ENCODE results near the gene ATP6V0E2. TPM values are rescaled to one million over a fixed set of nuclear protein-coding genes. Genes with fewer than 3 reads are reported as not detected.
A peak's percentile ranks its signal among the peaks of the same experiment; 100 is the strongest.
"Not testable (repeated sequence)": the region's sequence is repeated elsewhere in the genome, so short reads cannot be mapped to it uniquely, and the experiment has no call there.

Gene ATP6V0E2
- 10 to 100 TPM; 31.8 to 32.4 TPM for total RNA-seq

DNA sequence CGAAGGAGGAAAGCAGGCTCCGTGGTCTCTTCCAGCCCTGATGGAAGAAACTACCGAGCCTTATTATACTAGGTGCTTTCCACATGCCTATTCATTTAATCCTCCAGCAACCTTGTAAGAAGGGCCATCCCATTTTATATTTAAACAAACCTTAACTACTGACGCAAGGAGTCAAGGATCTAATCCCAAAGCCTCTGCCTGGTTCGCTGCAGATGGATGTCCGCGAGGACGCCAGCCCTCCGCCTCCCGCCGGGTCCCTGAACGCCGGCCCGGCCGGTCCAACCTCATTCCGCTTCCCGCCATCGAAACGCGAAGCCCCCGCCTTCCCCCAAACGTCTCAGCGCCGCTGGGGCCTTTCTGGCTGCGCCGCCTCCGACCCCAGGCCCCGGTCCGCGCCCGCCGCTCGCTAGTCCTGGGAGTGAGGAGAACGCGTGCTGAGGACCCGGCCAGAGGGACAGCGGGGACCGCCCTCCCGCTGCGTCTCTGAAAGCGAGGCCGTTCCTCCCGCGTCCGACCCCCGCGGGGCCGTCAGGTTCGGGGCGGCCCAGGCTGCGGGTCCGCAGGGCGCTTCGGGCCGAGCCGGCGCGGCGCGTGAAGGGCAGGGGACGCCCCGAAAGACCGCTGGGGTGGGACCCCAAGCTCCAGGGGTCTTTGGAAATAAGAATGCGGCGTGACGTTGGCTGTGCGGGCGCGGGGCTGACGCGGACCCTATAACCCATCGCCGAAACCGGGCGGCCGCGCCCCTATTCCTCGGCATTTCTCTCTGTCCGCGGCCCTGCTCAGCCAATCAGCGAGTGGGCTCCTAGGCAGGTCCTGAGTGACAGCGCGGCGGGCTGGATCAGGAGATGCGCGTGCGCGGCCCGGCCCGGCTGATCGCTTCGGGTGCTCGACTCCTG, at the start of gene ATP6V0E2:
ATP6V0E2 (plus strand) TSS at position 896 of the 896 bp plus-strand sequence. CDS start 97 bp downstream, outside the sequence.
- Mint-ChIP-seq H3K4me3 (peak within 1 kb of the TSS; percentile 83), H3K9me3 (no peaks in the 10 kb centered on the region), H3K4me1 (ENCODE audit: low read depth) (peaks cover 72% of the 10 kb centered on the region), H3K27me3 (ENCODE audit: low read depth) (no peaks in the 10 kb centered on the region), H3K27ac (peak within 1 kb of the TSS; percentile 88), H3K36me3 (ENCODE audit: low read depth) (peaks cover 13% of the 10 kb centered on the region)
- DNase-seq: peak; percentile 94
- intact Hi-C loops (cut with micrococcal nuclease): loop anchor here (1.0 to 10.0 kb wide), 7 partner anchors 8 to 1211 kb away; partner anchors contain the start of genes AGAP3, FASTK, TMUB1 and ZNF862
- CTCF ChIA-PET: no interaction called here

GRCh38 chr7:149824301-149824741, 49.4 kb upstream of the ATP6V0E2 start:
- H3K4me1 Mint-ChIP-seq (ENCODE audit: low read depth): no peaks in the 10 kb centered on the region
- intact Hi-C loops (cut with micrococcal nuclease): no loop called here
- H3K27ac Mint-ChIP-seq: no peak overlapping the region
- CTCF ChIA-PET: no interaction called here
- no peaks in the 10 kb centered on the region for H3K36me3 Mint-ChIP-seq (ENCODE audit: low read depth)
- no peak overlapping the region for H3K4me3 Mint-ChIP-seq
- no peak for DNase-seq
- no peaks in the 10 kb centered on the region for H3K27me3 Mint-ChIP-seq (ENCODE audit: low read depth)
- no peaks in the 10 kb centered on the region for H3K9me3 Mint-ChIP-seq

- Mint-ChIP-seq H3K4me3 (no peak overlapping the region), H3K9me3 (no peaks in the 10 kb centered on the region), H3K27me3 (ENCODE audit: low read depth) (no peaks in the 10 kb centered on the region), H3K36me3 (ENCODE audit: low read depth) (no peaks in the 10 kb centered on the region), H3K4me1 (ENCODE audit: low read depth) (no peaks in the 10 kb centered on the region), H3K27ac (no peak overlapping the region)
- CTCF ChIA-PET: interaction anchor here (1.0 to 1.1 kb wide), 2 partner anchors 9 to 85 kb away, joined by 3 read pairs; no protein-coding TSS in a partner anchor
- DNase-seq: no peak
- intact Hi-C loops (cut with micrococcal nuclease): no loop called here
Observed at GRCh38 chr7:149824748-149825566, 48.8 kb upstream of the ATP6V0E2 start.

DNA sequence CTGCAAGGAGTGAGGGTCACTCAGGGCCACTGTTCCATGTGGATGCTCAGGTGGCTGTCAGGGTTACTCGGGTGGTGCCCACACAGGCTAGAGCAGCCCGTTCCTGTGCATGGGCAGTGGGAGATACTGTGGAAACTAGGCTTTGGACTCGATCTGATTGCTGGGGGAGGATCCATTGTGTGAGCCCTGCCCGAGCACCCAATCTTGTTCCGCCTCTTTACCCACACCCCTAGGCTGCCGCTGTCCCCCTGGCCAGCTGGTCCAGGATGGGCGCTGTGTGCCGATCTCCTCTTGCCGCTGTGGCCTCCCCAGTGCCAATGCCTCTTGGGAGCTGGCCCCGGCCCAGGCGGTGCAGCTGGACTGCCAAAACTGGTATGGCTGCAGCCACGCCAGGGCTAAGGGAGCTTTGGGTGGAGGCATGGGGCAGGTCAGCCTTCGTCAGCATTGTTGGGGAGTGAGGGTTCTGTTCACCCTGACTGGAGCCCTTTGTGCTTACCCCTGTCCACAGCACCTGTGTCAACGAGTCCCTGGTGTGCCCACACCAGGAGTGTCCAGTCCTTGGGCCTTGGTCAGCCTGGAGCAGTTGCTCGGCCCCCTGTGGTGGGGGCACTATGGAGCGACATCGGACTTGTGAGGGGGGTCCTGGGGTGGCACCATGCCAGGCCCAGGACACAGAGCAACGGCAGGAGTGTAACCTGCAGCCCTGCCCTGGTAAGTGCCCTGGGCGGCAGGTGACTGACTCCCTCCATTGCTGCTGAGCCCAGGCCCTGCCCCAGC, 48.0 kb upstream of the ATP6V0E2 start:
- Mint-ChIP-seq H3K27ac (no peak overlapping the region), H3K4me1 (ENCODE audit: low read depth) (no peaks in the 10 kb centered on the region), H3K36me3 (ENCODE audit: low read depth) (no peaks in the 10 kb centered on the region), H3K27me3 (ENCODE audit: low read depth) (no peaks in the 10 kb centered on the region), H3K4me3 (no peak overlapping the region), H3K9me3 (no peaks in the 10 kb centered on the region)
- no peak for DNase-seq
- intact Hi-C loops (cut with micrococcal nuclease): no loop called here
- CTCF ChIA-PET: interaction anchor here (1.0 to 1.1 kb wide), 2 partner anchors 10 to 85 kb away, joined by 3 read pairs; no protein-coding TSS in a partner anchor

- CTCF ChIA-PET: interaction anchor here (1.0 to 1.1 kb wide), 2 partner anchors 11 to 86 kb away, joined by 3 read pairs; no protein-coding TSS in a partner anchor
Observed at GRCh38 chr7:149826344-149827088, 47.3 kb upstream of the ATP6V0E2 start.

DNA sequence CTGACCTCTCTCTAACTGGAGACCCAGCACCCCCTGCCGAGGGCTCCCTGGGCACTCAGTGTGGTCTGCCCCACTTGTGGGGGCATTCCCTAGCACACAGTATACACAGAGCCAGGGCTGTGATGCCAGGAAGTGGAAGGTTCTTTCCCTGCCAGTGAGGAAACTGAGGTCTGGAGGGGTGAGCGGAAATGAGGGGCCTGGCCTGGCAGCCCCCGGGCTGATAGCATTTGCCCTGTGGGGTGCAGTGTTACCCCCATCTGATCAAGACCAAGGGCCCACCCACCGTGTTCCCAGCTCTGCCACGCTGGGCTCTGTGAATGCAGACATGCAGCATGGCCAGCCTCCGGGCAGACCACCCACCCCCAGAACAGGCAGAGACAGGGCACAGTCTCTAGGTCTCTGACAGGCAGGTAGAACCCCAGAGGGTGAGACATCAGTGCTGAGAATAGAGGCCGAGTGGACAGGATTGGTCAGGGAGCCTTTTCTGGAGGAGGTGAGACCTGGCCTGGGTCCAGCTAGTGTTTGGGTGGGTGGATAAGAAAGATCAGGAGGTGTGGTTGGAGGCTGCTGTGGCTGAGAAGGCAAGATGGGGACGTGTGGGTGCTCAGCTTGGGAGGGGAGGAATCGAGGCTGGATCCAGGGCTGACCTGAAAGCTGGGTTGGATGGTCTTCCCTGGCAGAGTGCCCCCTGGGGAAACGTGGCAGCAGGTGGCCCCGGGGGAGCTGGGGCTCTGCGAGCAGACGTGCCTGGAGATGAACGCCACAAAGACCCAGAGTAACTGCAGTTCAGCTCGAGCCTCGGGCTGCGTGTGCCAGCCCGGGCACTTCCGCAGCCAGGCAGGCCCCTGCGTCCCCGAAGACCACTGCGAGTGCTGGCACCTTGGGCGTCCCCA, 46.4 kb upstream of the ATP6V0E2 start:
- Mint-ChIP-seq H3K27me3 (ENCODE audit: low read depth) (no peaks in the 10 kb centered on the region), H3K4me3 (no peak overlapping the region), H3K4me1 (ENCODE audit: low read depth) (no peaks in the 10 kb centered on the region), H3K27ac (no peak overlapping the region), H3K9me3 (no peaks in the 10 kb centered on the region), H3K36me3 (ENCODE audit: low read depth) (no peaks in the 10 kb centered on the region)
- no peak for DNase-seq
- intact Hi-C loops (cut with micrococcal nuclease): no loop called here
- CTCF ChIA-PET: no interaction called here

More at GRCh38 chr7:149826344-149827088, 47.3 kb upstream of the ATP6V0E2 start:
- H3K36me3 Mint-ChIP-seq (ENCODE audit: low read depth): no peaks in the 10 kb centered on the region
- no peak overlapping the region for H3K27ac Mint-ChIP-seq
- no peak overlapping the region for H3K4me3 Mint-ChIP-seq
- intact Hi-C loops (cut with micrococcal nuclease): no loop called here
- no peaks in the 10 kb centered on the region for H3K9me3 Mint-ChIP-seq
- no peaks in the 10 kb centered on the region for H3K4me1 Mint-ChIP-seq (ENCODE audit: low read depth)
- DNase-seq: no peak
- H3K27me3 Mint-ChIP-seq (ENCODE audit: low read depth): no peaks in the 10 kb centered on the region

DNA sequence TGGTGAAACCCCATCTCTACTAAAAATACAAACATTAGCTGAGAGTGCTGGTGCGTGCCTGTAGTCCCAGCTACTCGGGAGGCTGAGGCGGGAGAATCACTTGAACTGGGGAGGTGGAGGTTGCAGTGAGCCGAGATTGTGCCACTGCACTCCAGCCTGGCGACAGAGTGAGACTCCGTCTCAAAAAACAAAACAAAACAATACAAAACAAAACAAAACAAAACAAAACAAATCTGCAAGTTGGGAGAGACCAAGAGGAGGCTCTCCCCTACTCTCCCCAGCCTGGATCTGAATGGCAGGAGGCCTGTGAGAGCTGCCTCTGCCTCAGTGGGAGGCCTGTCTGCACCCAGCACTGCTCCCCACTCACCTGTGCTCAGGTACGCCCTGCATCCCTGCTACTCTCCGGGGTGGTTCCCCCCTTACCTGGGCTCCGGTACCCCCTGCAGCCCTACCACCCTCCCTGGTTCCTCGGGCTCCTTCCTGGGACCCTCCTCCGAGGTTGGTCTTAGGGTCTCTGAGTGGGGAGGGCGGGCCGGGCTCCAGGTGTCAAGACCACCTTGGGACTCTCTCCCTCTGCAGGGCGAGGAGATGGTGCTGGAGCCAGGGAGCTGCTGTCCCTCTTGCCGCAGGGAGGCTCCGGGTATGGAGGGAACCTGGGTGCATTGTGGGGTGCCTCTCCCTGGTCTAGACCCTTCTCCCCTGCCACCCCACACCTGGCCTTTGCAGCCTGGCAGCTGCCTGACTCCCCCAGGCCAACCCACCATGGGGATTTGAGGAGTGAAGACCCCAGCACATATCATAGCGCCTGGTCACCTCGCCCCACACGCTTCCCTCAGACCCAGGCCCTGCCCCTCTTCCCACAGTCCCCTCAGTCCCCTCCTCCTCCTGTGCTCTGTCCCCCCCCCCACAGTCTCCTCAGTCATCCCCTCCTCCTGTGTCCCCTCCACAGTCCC, 45.1 kb upstream of the ATP6V0E2 start:
- Mint-ChIP-seq H3K27ac (no peak overlapping the region), H3K36me3 (ENCODE audit: low read depth) (no peaks in the 10 kb centered on the region), H3K27me3 (ENCODE audit: low read depth) (no peaks in the 10 kb centered on the region), H3K4me1 (ENCODE audit: low read depth) (no peaks in the 10 kb centered on the region), H3K9me3 (no peaks in the 10 kb centered on the region), H3K4me3 (no peak overlapping the region)
- intact Hi-C loops (cut with micrococcal nuclease): no loop called here
- CTCF ChIA-PET: no interaction called here
- DNase-seq: no peak

- H3K4me1 Mint-ChIP-seq (ENCODE audit: low read depth); H3K27me3 Mint-ChIP-seq (ENCODE audit: low read depth); H3K36me3 Mint-ChIP-seq (ENCODE audit: low read depth); CTCF ChIA-PET; intact Hi-C loops (cut with micrococcal nuclease); H3K27ac Mint-ChIP-seq; H3K9me3 Mint-ChIP-seq; DNase-seq; H3K4me3 Mint-ChIP-seq: not testable (repeated sequence)
Observed at GRCh38 chr7:149830527-149830926, 43.2 kb upstream of the ATP6V0E2 start.

- Mint-ChIP-seq H3K36me3 (ENCODE audit: low read depth) (no peaks in the 10 kb centered on the region), H3K9me3 (no peaks in the 10 kb centered on the region), H3K4me1 (ENCODE audit: low read depth) (no peaks in the 10 kb centered on the region), H3K27me3 (ENCODE audit: low read depth) (no peaks in the 10 kb centered on the region), H3K27ac (no peak overlapping the region), H3K4me3 (no peak overlapping the region)
- intact Hi-C loops (cut with micrococcal nuclease): no loop called here
- DNase-seq: no peak
- CTCF ChIA-PET: no interaction called here
Observed at GRCh38 chr7:149830997-149831740, 42.6 kb upstream of the ATP6V0E2 start.

Data from activated naive CD4-positive, alpha-beta T cell treated with anti-CD3 and anti-CD28 coated beads for 36 hours (primary cell).